Measurements from ENCODE around the gene KLF15.

DNA sequence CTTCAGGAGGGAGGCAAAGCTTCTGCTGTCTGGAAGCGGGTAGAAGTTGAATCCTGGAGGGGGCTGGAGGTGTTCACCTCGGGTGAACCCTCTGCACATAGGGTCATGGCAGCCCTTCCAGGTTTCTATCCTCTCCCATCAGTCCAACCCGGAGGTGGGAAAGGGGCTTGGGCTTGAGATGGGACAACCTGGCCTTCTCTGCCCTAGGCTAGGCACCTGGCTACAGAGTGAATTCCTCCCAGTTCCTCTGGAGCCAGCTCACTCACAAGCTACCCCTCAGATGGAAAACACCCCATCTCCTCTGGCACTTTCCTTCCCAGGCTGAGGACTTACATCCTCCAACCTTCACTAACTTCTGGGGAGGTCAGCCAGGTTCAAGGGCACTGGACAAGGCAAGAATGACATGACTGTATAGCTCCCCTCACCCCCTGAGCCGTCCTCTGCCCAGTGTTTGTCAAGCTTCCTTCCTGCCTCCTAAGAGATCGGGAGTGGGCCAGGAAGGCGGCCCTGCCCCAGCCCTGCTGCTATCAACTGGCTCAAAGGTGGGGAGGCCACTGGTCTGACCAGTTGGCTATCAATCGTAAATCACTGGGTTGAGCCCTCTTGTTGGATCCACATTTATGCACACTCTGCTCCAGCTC lies 45.8 kb downstream of the KLF15 start:
- TF ChIP-seq CTCF (IDR thresholded peaks at IDR 0.05; ENCODE audit: poor library complexity) (no peak), EZH2 (IDR thresholded peaks at IDR 0.05; ENCODE audit: borderline replicate concordance) (no peak)

Measured in hepatocyte (in vitro differentiated cells).